Naive thymus-derived CD8-positive, alpha-beta T cell (primary cell): ENCODE data around the gene LPP. TPM values are rescaled to one million over a fixed set of nuclear protein-coding genes. Genes with fewer than 3 reads are reported as not detected.
"Not testable (repeated sequence)": the region's sequence is repeated elsewhere in the genome, so short reads cannot be mapped to it uniquely, and the experiment has no call there.

Experiments
- ATAC-seq, 2 donors: fragments of 150-1000 bp; cut with Tn5 transposase in 1 of 2; sonication (Bioruptor Pico), chemical (Tn5 transposase) in 1 of 2; 1 replicate in 1 of 2; 2 replicates in 1 of 2; pipeline ENCODE4 v1.10.0; 2021; ENCODE audit warnings: mild to moderate bottlenecking in 2 of 2, moderate library complexity in 2 of 2
- POLR2A ChIA-PET: fragments of 350-600 bp; sonication (Branson Sonifier 250); formaldehyde crosslinking; loops from one replicate; lab custom pipeline; 2021; ENCODE audit warnings: antibody characterized with exemption; lab: Charles Lee
- DNase-seq, 10 donors: peaks; one replicate each; pipeline versions ENCODE4 v3.0.0 to v3.0.0-alpha.2; 2020 to 2022
- H3K27ac Mint-ChIP-seq, 10 donors: one replicate each; pipeline ENCODE4 v1.8.0; 2020 to 2022; ENCODE audit warnings: mild to moderate bottlenecking in 10 of 10, mixed read lengths in 10 of 10, moderate library complexity in 4 of 10, inconsistent platforms in 1 of 10
- H3K27me3 Mint-ChIP-seq, 5 donors: one replicate each; pipeline ENCODE4 v1.8.0; 2021 to 2022; ENCODE audit warnings: mixed read lengths in 5 of 5
- H3K36me3 Mint-ChIP-seq, 3 donors: one replicate each; pipeline ENCODE4 v1.8.0; 2020 to 2022; ENCODE audit warnings: mixed read lengths in 3 of 3, mild to moderate bottlenecking in 2 of 3, inconsistent platforms in 1 of 3
- H3K4me1 Mint-ChIP-seq, 4 donors: one replicate each; pipeline ENCODE4 v1.8.0; 2021 to 2022; ENCODE audit warnings: mixed read lengths in 4 of 4
- H3K4me3 Mint-ChIP-seq, 10 donors: one replicate each; pipeline ENCODE4 v1.8.0; 2020 to 2022; ENCODE audit warnings: mild to moderate bottlenecking in 10 of 10, mixed read lengths in 10 of 10, moderate library complexity in 6 of 10, inconsistent platforms in 1 of 10
- H3K9me3 Mint-ChIP-seq, 9 donors: one replicate each; pipeline ENCODE4 v1.8.0; 2020 to 2022; ENCODE audit warnings: mixed read lengths in 9 of 9, mild to moderate bottlenecking in 3 of 9, inconsistent platforms in 1 of 9, moderate library complexity in 1 of 9
- polyA plus RNA-seq, 3 donors: library from polyadenylated mRNA; unstranded; fragments of 300-500 nt; fragmentation: Illumina TruSeq; gene quantifications; one replicate each; pipeline ENCODE4 v1.2.3, GENCODE V29; 2021
- total RNA-seq, 8 experiments: library from RNA in 2 of 8; stranded (reverse) in 2 of 8; gene quantifications; one replicate each; pipeline ENCODE4 v1.2.3 and lab custom pipeline; 2021 to 2026

The LPP gene
- total and polyA plus RNA-seq, 5 experiments from 2014 or later = 4.9 to 12.5 (median 7.7) TPM

GRCh38 chr3:188604651-188605050, 450.7 kb downstream of the LPP start:
- Mint-ChIP-seq H3K27me3 (no peaks in the 10 kb centered on the region), H3K4me1 (peaks cover 0 to 6% (median 5%) of the 10 kb centered on the region in 4 donors), H3K4me3 (no peak overlapping the region), H3K27ac (no peak overlapping the region), H3K36me3 (peaks cover 10 to 15% (median 13%) of the 10 kb centered on the region in 3 donors), H3K9me3 (peaks cover 0 to 14% (median 4%) of the 10 kb centered on the region in 9 donors)
- POLR2A ChIA-PET = no interaction called here
- ATAC-seq = no peak
- DNase-seq = no peak

- Mint-ChIP-seq H3K27me3 (no peaks in the 10 kb centered on the region), H3K36me3 (peaks cover 16 to 20% (median 19%) of the 10 kb centered on the region in 3 donors), H3K27ac (no peak overlapping the region), H3K4me1 (peaks cover 0 to 6% (median 5%) of the 10 kb centered on the region in 4 donors), H3K9me3 (peaks cover 0 to 14% (median 4%) of the 10 kb centered on the region in 9 donors), H3K4me3 (no peak overlapping the region)
- ATAC-seq (no peak), DNase-seq (no peak)
- POLR2A ChIA-PET = no interaction called here
Measured at GRCh38 chr3:188605231-188605630, 451.3 kb downstream of the LPP start.

DNA sequence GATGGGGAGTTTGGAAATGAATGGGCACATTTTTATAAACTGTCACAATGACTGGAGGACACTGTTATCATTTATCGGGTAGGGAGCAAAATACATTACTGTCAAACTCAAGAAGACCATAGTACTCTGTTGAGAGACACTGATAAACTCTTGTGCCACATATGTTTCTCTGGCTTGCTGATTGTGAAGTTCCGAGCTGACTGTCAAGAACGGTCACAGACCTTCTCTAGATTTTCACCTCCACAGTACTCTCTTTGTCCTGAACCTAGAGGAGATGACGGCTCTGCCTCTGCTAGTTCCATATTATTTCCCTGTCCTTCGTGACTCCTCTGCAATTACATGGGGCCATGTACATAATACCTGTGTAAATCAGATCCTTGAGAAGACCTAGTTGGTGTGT, 451.9 kb downstream of the LPP start:
- peaks cover 0 to 14% (median 4%) of the 10 kb centered on the region in 9 donors for H3K9me3 Mint-ChIP-seq

GRCh38 chr3:188607805-188608315, 453.9 kb downstream of the LPP start:
- POLR2A ChIA-PET = no interaction called here
- Mint-ChIP-seq H3K27me3 (no peaks in the 10 kb centered on the region), H3K9me3 (peaks cover 0 to 14% (median 4%) of the 10 kb centered on the region in 9 donors), H3K4me1 (peaks cover 0 to 6% (median 5%) of the 10 kb centered on the region in 4 donors), H3K4me3 (no peak overlapping the region), H3K36me3 (peaks cover 25 to 29% (median 26%) of the 10 kb centered on the region in 3 donors), H3K27ac (no peak overlapping the region)
- DNase-seq (no peak), ATAC-seq (no peak)

More for the DNA sequence above, 451.9 kb downstream of the LPP start:
- Mint-ChIP-seq H3K4me1 (peaks cover 0 to 6% (median 5%) of the 10 kb centered on the region in 4 donors), H3K36me3 (peaks cover 23 to 26% (median 25%) of the 10 kb centered on the region in 3 donors), H3K27ac (no peak overlapping the region), H3K27me3 (no peaks in the 10 kb centered on the region), H3K4me3 (no peak overlapping the region)
- ATAC-seq (no peak), DNase-seq (no peak)
- POLR2A ChIA-PET = no interaction called here

DNA sequence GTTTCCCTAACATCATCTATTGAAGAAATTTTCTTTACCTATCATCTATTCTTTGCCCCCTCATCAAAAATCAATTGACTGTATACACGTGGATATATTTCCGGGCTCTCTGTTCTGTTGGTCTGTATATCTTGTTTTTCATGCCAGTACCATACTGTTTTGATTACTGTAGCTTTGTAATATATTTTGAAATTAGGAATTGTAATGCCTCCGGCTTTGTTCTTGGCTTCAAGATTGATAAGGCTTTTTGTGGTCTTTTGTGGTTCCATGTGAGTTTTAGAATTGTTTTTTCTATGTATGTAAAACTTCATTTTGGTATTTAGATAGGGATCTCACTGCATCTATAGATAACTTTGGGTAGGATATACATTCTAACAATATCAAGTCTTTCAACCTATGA, 454.4 kb downstream of the LPP start:
- Mint-ChIP-seq H3K27ac (no peak overlapping the region), H3K27me3 (no peaks in the 10 kb centered on the region), H3K4me1 (peaks cover 0 to 6% (median 5%) of the 10 kb centered on the region in 4 donors), H3K4me3 (no peak overlapping the region), H3K9me3 (peaks cover 0 to 14% (median 4%) of the 10 kb centered on the region in 9 donors), H3K36me3 (peaks cover 25 to 29% (median 26%) of the 10 kb centered on the region in 3 donors)
- POLR2A ChIA-PET = no interaction called here
- DNase-seq (no peak), ATAC-seq (no peak)

GRCh38 chr3:188613721-188614120, 459.8 kb downstream of the LPP start:
- H3K27me3 Mint-ChIP-seq, H3K4me1 Mint-ChIP-seq, DNase-seq, H3K27ac Mint-ChIP-seq, H3K9me3 Mint-ChIP-seq, POLR2A ChIA-PET, H3K4me3 Mint-ChIP-seq, ATAC-seq: not testable (repeated sequence)
- peaks cover 17 to 29% (median 27%) of the 10 kb centered on the region in 3 donors for H3K36me3 Mint-ChIP-seq

DNA sequence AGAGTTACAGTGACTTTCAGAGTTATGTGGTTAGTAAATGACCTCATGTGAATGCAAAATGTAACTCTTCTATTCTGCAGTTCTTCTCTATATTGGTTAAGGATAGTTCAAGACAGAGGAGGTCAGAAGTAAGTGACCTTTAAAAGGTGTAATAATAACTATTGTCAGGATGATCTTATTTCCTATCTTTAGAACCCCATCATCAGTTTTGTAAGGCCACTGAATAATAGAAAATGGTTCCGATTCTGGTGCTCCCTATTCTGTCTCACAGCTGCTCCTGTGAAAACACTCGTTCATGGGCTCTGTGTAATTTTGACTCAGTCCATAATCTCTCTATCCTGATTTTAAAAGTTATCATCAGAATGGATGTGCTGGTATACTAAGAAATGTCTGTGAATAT, 463.3 kb downstream of the LPP start:
- Mint-ChIP-seq H3K27ac (no peak overlapping the region), H3K4me1 (peaks cover 0 to 4% (median 0%) of the 10 kb centered on the region in 4 donors), H3K9me3 (no peaks in the 10 kb centered on the region), H3K36me3 (peaks cover 0 to 12% (median 5%) of the 10 kb centered on the region in 3 donors), H3K27me3 (no peaks in the 10 kb centered on the region), H3K4me3 (no peak overlapping the region)
- POLR2A ChIA-PET = no interaction called here
- DNase-seq (no peak), ATAC-seq (no peak)

GRCh38 chr3:188617988-188618701, 464.2 kb downstream of the LPP start:
- no peak for DNase-seq
- H3K4me1 Mint-ChIP-seq = peaks cover 0 to 4% (median 0%) of the 10 kb centered on the region in 4 donors
- no peaks in the 10 kb centered on the region for H3K27me3 Mint-ChIP-seq
- no peak overlapping the region for H3K27ac Mint-ChIP-seq
- POLR2A ChIA-PET = no interaction called here
- H3K4me3 Mint-ChIP-seq = no peak overlapping the region
- peaks cover 0 to 12% (median 7%) of the 10 kb centered on the region in 3 donors for H3K36me3 Mint-ChIP-seq
- H3K9me3 Mint-ChIP-seq = no peaks in the 10 kb centered on the region
- no peak for ATAC-seq

- H3K4me3 Mint-ChIP-seq = no peak overlapping the region
- H3K27me3 Mint-ChIP-seq = no peaks in the 10 kb centered on the region
- peaks cover 0 to 7% (median 5%) of the 10 kb centered on the region in 3 donors for H3K36me3 Mint-ChIP-seq
- DNase-seq (no peak), ATAC-seq (no peak)
- H3K4me1 Mint-ChIP-seq = peaks cover 0 to 3% (median under 1%) of the 10 kb centered on the region in 4 donors
- H3K9me3 Mint-ChIP-seq = no peaks in the 10 kb centered on the region
- H3K27ac Mint-ChIP-seq = no peak overlapping the region
- POLR2A ChIA-PET = no interaction called here
Measured at GRCh38 chr3:188620752-188621151, 466.8 kb downstream of the LPP start.

DNA sequence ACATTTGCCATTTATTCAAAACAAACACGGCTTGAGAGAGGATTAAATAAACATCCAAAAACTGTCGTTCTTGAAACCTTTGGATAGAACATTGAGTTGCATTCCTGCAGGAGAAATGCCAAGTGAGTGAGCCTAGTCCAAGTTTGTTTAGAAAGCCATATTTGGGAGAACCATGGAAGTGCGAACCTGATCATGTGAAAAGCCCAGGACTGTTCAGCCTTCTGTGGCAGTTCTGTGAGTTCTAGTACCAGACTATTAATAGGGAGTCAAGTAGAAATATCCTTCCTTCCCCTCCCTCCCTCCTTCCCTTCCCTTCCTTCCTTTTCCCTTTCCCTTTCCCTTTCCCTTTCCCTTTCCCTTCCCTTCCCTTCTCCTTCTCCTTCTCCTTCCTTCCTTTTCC, 470.4 kb downstream of the LPP start:
- no peak overlapping the region for H3K4me3 Mint-ChIP-seq
- peaks cover 0 to 2% (median under 1%) of the 10 kb centered on the region in 4 donors for H3K4me1 Mint-ChIP-seq
- ATAC-seq (no peak), DNase-seq (no peak)
- H3K27me3 Mint-ChIP-seq = no peaks in the 10 kb centered on the region
- POLR2A ChIA-PET = no interaction called here
- H3K9me3 Mint-ChIP-seq = peaks cover 0 to 4% (median 0%) of the 10 kb centered on the region in 9 donors
- H3K36me3 Mint-ChIP-seq = peaks cover 0 to 28% (median 2%) of the 10 kb centered on the region in 3 donors
- H3K27ac Mint-ChIP-seq = no peak overlapping the region

- Mint-ChIP-seq H3K9me3 (peaks cover 0 to 5% (median 0%) of the 10 kb centered on the region in 9 donors), H3K27ac (no peak overlapping the region), H3K4me1 (peaks cover 0 to 2% (median under 1%) of the 10 kb centered on the region in 4 donors), H3K4me3 (no peak overlapping the region), H3K36me3 (peaks cover 0 to 28% (median 2%) of the 10 kb centered on the region in 3 donors), H3K27me3 (no peaks in the 10 kb centered on the region)
- POLR2A ChIA-PET = no interaction called here
- ATAC-seq (no peak), DNase-seq (no peak)
Measured at GRCh38 chr3:188624828-188625227, 470.9 kb downstream of the LPP start.

DNA sequence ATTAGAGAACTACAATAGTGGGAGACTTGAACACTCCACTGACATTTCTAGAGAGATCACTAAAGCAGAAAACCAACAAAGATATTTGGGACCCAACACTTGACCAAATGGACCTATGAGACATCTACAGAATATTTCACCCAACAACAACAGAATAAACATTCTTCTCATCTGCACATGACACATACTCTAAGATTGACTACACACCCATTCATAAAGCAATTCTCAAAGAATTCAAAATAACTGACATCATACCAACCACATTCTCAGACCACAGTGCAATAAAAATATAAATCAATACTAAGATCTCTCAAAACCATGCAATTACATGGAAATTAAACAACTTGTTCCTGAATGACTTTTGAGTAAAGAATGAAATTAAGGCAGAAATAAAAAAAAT, 473.7 kb downstream of the LPP start:
- Mint-ChIP-seq H3K9me3 (peaks cover 0 to 7% (median under 1%) of the 10 kb centered on the region in 9 donors), H3K27ac (no peak overlapping the region), H3K27me3 (no peaks in the 10 kb centered on the region), H3K4me1 (peaks cover 0 to 2% (median under 1%) of the 10 kb centered on the region in 4 donors), H3K4me3 (no peak overlapping the region), H3K36me3 (peaks cover 0 to 28% (median 4%) of the 10 kb centered on the region in 3 donors)
- POLR2A ChIA-PET = no interaction called here
- ATAC-seq (no peak), DNase-seq (no peak)

DNA sequence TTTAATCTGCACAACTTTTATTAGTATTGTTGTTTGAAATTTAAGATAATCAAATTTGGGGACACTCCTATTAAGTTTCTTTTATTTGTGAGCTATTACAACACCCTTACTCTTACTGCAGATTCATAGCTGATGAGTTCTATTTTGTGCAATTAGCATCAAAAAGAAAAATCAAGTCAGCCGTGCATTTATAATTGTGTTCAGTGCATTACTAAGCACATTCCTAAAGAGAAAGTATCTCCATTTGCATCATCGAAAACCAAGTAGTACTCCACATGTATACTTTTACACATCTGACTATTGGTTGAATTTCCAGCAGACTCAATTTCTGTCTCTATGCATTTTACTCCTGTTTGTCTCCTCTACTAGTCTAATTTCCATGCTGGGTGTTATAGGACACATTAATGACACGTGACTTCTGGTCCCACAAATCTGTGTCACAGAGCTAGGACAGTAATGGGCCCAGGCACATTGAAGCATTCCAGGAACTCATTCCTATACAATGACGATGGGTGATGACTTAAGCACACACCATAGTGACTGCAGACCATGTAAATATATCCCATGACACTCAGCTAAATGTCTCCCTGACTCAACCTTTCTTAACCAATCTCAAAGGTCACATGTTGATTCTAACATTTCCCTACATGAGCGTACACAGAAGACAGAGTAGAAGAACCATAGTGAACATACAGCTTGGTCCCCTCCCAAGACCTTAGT, 477.5 kb downstream of the LPP start:
- Mint-ChIP-seq H3K27me3 (no peaks in the 10 kb centered on the region), H3K4me1 (peaks cover 0 to 3% (median 0%) of the 10 kb centered on the region in 4 donors), H3K9me3 (peaks cover 0 to 7% (median 1%) of the 10 kb centered on the region in 9 donors), H3K4me3 (no peak overlapping the region), H3K36me3 (peaks cover 0 to 37% (median 4%) of the 10 kb centered on the region in 3 donors), H3K27ac (no peak overlapping the region)
- no peak for ATAC-seq
- POLR2A ChIA-PET = no interaction called here
- DNase-seq = no peak
